HCT116 (cell line): Measurements from ENCODE around the gene OR10A5. TPM values are rescaled to one million over a fixed set of nuclear protein-coding genes. Genes with fewer than 3 reads are reported as not detected.

Source experiments
- ATAC-seq: fragments of 200-7000 bp; cut with Tn5 transposase; 2 replicates; pipeline ENCODE4 v1.9.1; 2020; ENCODE audit warnings: mild to moderate bottlenecking, moderate library complexity
- BruUV-seq: library from RNA; stranded (reverse); fragments of 400-500 nt; replicated peaks from 2 replicates; lab custom pipeline; 2021; lab: Mats Ljungman, UMichigan
- CTCF ChIA-PET: fragments of 300-600 bp; sonication (Branson Sonifier 250); formaldehyde crosslinking; loops from one replicate; lab custom pipeline; 2021; ENCODE audit warnings: antibody characterized with exemption; lab: Charles Lee
- POLR2A ChIA-PET: fragments of 300-600, 350-600 bp; sonication (Branson Sonifier 250); formaldehyde crosslinking; loops from one replicate; lab custom pipeline; 2021; ENCODE audit warnings: antibody characterized with exemption; lab: Charles Lee
- RAD21 ChIA-PET, 2 experiments: fragments of 300-600 bp; sonication (Branson Sonifier 250); formaldehyde crosslinking; loops; one replicate each; lab custom pipeline; 2023; ENCODE audit warnings: low total read pairs in 2 of 2; ENCODE audit not compliant: uncharacterized antibody in 2 of 2, unreplicated experiment in 2 of 2, low non-redundant PET in 1 of 2; lab: Charles Lee
- DNase-seq: peaks from one replicate; pipeline ENCODE4 v3.0.0-alpha.2; 2010; ENCODE audit warnings: low read depth, low spot score
- H2AFZ ChIP-seq: fragments of 200-600 bp; shearing (Covaris generic), sonication (generic); 2 replicates; pipeline ENCODE4 v1.6.1; 2017; ENCODE audit warnings: low read depth, mixed run types, mixed read lengths, antibody characterized with exemption, low read length; ENCODE audit not compliant: poor library complexity, severe bottlenecking
- H3K27ac ChIP-seq: 2 replicates; pipeline ENCODE4 v1.5.1; 2012; ENCODE audit warnings: low read depth, low read length
- H3K27me3 ChIP-seq: fragments of 200-600 bp; sonication (generic); 2 replicates; pipeline ENCODE4 v1.6.1; 2016; ENCODE audit warnings: mixed run types, low read length, mixed read lengths; ENCODE audit not compliant: insufficient read depth
- H3K36me3 ChIP-seq, 2 experiments: fragments of 200-500 bp in 1 of 2; fragments of 200-600 bp in 1 of 2; sonication (Bioruptor generic) in 1 of 2; sonication (generic) in 1 of 2; 2 replicates each; pipeline versions ENCODE4 v1.5.1 to v1.6.1; 2014 to 2016; ENCODE audit warnings: low read length in 2 of 2, inconsistent platforms in 1 of 2, mixed read lengths in 1 of 2, mixed run types in 1 of 2; ENCODE audit not compliant: insufficient read depth in 2 of 2, control insufficient read depth in 1 of 2
- H3K4me1 ChIP-seq, 2 experiments: fragments of 200-600 bp in 1 of 2; sonication (generic) in 1 of 2; 2 replicates each; pipeline versions ENCODE4 v1.5.1 to v1.6.1; 2012 to 2017; ENCODE audit warnings: low read length in 2 of 2, inconsistent platforms in 1 of 2, mild to moderate bottlenecking in 1 of 2, mixed read lengths in 1 of 2, mixed run types in 1 of 2, moderate library complexity in 1 of 2; ENCODE audit not compliant: insufficient read depth in 2 of 2, control insufficient read depth in 1 of 2
- H3K4me2 ChIP-seq: fragments of 200-600 bp; sonication (generic); 2 replicates; pipeline ENCODE4 v1.6.1; 2017; ENCODE audit warnings: mixed run types, low read length, mixed read lengths
- H3K4me3 ChIP-seq, 2 experiments: fragments of 200-600 bp in 1 of 2; sonication (generic) in 1 of 2; replicated peaks in 1 of 2; 2 replicates each; pipeline ENCODE4 v1.5.1; 2011 to 2016; ENCODE audit warnings: low read length in 2 of 2, control low read depth in 1 of 2, low read depth in 1 of 2, mild to moderate bottlenecking in 1 of 2, mixed read lengths in 1 of 2, mixed run types in 1 of 2
- H3K79me2 ChIP-seq: fragments of 200-600 bp; sonication (generic); 2 replicates; pipeline ENCODE4 v1.6.1; 2017; ENCODE audit warnings: mild to moderate bottlenecking, mixed run types, low read length, moderate library complexity, mixed read lengths; ENCODE audit not compliant: insufficient read depth
- H3K9ac ChIP-seq: fragments of 200-600 bp; sonication (generic); 2 replicates; pipeline ENCODE4 v1.6.1; 2016; ENCODE audit warnings: low read length, mixed read lengths
- H3K9me2 ChIP-seq: fragments of 200-600 bp; sonication (generic), shearing (Covaris generic); 2 replicates; pipeline ENCODE4 v1.6.1; 2017; ENCODE audit warnings: mixed run types, mild to moderate bottlenecking, moderate library complexity; ENCODE audit not compliant: insufficient read depth
- H3K9me3 ChIP-seq, 2 experiments: fragments of 200-500 bp in 1 of 2; fragments of 200-600 bp in 1 of 2; sonication (Bioruptor generic) in 1 of 2; sonication (generic) in 1 of 2; 2 replicates each; pipeline ENCODE4 v1.6.1; 2014 to 2017; ENCODE audit warnings: low read length in 2 of 2, mixed read lengths in 2 of 2, inconsistent platforms in 1 of 2, low read depth in 1 of 2, mild to moderate bottlenecking in 1 of 2, mixed run types in 1 of 2, moderate library complexity in 1 of 2; ENCODE audit not compliant: control insufficient read depth in 1 of 2, insufficient read depth in 1 of 2
- H4K20me1 ChIP-seq: fragments of 200-600 bp; sonication (generic), shearing (Covaris generic); 2 replicates; pipeline ENCODE4 v1.6.1; 2017; ENCODE audit warnings: mixed run types, mild to moderate bottlenecking, moderate library complexity; ENCODE audit not compliant: insufficient read depth
- CBX3 ChIP-seq: IDR thresholded peaks from 2 replicates; pipeline ENCODE4 v1.6.1; 2012; ENCODE audit warnings: low read depth
- CEBPB ChIP-seq: IDR thresholded peaks from 2 replicates; pipeline ENCODE4 v1.6.1; 2012; ENCODE audit warnings: low read depth
- ELF1 ChIP-seq: IDR thresholded peaks from 2 replicates; pipeline ENCODE4 v1.6.1; 2012; ENCODE audit warnings: low read depth, borderline replicate concordance
- EZH2 ChIP-seq: fragments of 200-600 bp; sonication (generic); IDR thresholded peaks from 2 replicates; pipeline ENCODE4 v1.6.1; 2017; ENCODE audit warnings: antibody characterized with exemption, mixed run types
- EZH2phosphoT487 ChIP-seq: fragments of 200-600 bp; IDR thresholded peaks from 2 replicates; pipeline ENCODE4 v1.6.1; 2018; ENCODE audit warnings: antibody characterized with exemption, borderline replicate concordance
- FOSL1 ChIP-seq: IDR thresholded peaks from 2 replicates; pipeline ENCODE4 v1.6.1; 2012; ENCODE audit warnings: low read depth
- JUND ChIP-seq: IDR thresholded peaks from 2 replicates; pipeline ENCODE4 v1.6.1; 2012
- POLR2A ChIP-seq: IDR thresholded peaks from 2 replicates; pipeline ENCODE4 v1.7.0; 2011; ENCODE audit warnings: borderline replicate concordance; ENCODE audit not compliant: insufficient read depth, insufficient read length; ENCODE audit errors: extremely low read depth
- POLR2AphosphoS5 ChIP-seq: IDR thresholded peaks from 2 replicates; pipeline ENCODE4 v1.6.1; 2011; ENCODE audit warnings: mild to moderate bottlenecking, low read depth, low read length, moderate library complexity
- RAD21 ChIP-seq: IDR thresholded peaks from 2 replicates; pipeline ENCODE4 v1.6.1; 2012; ENCODE audit warnings: low read depth, mild to moderate bottlenecking
- SIN3A ChIP-seq: IDR thresholded peaks from 2 replicates; pipeline ENCODE4 v1.6.1; 2012; ENCODE audit warnings: low read depth
- SP1 ChIP-seq: IDR thresholded peaks from 2 replicates; pipeline ENCODE4 v1.6.1; 2012; ENCODE audit warnings: low read depth
- SRF ChIP-seq: IDR thresholded peaks from 2 replicates; pipeline ENCODE4 v1.6.1; 2012; ENCODE audit warnings: low read depth
- TCF7L2 ChIP-seq: IDR thresholded peaks from 2 replicates; pipeline ENCODE4 v1.7.0; 2011; ENCODE audit warnings: borderline replicate concordance, inconsistent platforms; ENCODE audit not compliant: insufficient read depth, insufficient read length; ENCODE audit errors: extremely low read depth
- YY1 ChIP-seq: IDR thresholded peaks from 2 replicates; pipeline ENCODE4 v1.6.1; 2011; ENCODE audit warnings: low read length, low read depth, moderate library complexity, mild to moderate bottlenecking; ENCODE audit not compliant: insufficient replicate concordance; ENCODE audit errors: extremely low read depth
- ZFX ChIP-seq: fragments of 450-650 bp; IDR thresholded peaks from 2 replicates; pipeline ENCODE4 v1.6.1; 2017
- ZNF274 ChIP-seq: fragments of 200-500 bp; sonication (Bioruptor generic); IDR thresholded peaks from 2 replicates; pipeline ENCODE4 v1.6.1; 2014; ENCODE audit warnings: mild to moderate bottlenecking, low read depth, low read length, inconsistent platforms
- intact Hi-C: fragments of 100-400 bp; cut with micrococcal nuclease; formaldehyde crosslinking; loops from 2 replicates; pipeline ENCODE4 v1.10.0; 2022
- total RNA-seq: library from RNA; stranded (reverse); gene quantifications from one replicate; pipeline ENCODE4 v1.2.1, GENCODE V29; 2021; ENCODE audit not compliant: unreplicated experiment
- TF ChIP-seq, protein P1 (sequence below): IDR thresholded peaks from 2 replicates; pipeline ENCODE4 v1.6.1; 2012
- TF ChIP-seq, protein P2 (sequence below): IDR thresholded peaks from 2 replicates; pipeline ENCODE4 v1.6.1; 2011; ENCODE audit warnings: mild to moderate bottlenecking, low read length, moderate library complexity; ENCODE audit not compliant: insufficient replicate concordance; ENCODE audit errors: extremely low read depth

The OR10A5 gene
- total RNA-seq, 1 experiment from 2014 or later: not detected

DNA sequence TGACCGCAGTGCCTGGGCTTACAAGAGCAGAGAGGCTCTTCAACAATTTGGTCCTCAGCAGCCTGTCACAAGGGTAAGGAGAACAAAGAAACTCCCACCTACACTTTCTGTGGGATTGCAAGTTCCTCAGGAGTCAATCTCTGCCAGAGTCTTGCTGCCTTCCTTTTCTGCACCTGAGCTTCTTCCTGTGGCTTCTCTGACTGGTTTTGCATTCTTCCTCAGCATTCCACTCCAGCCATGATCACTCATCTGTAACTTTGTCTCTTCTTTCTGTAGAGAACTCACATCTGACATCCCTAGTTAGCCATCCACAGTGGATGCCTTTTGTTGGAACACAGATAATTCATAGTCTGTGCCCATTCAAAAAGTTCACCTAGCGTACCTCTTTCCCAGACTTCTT, 31.8 kb upstream of the OR10A5 start:
- no peaks in the 10 kb centered on the region for H4K20me1 ChIP-seq
- no peaks in the 10 kb centered on the region for H3K9me2 ChIP-seq
- BruUV-seq: no TSS peak
- ChIA-PET CTCF (no interaction called here), POLR2A (no interaction called here), RAD21 (no interaction called here)
- H3K27ac ChIP-seq: no peak overlapping the region
- H3K9ac ChIP-seq: no peak overlapping the region
- peaks cover 3% of the 10 kb centered on the region for H3K27me3 ChIP-seq
- H3K36me3 ChIP-seq: no peaks in the 10 kb centered on the region
- H3K4me3 ChIP-seq: no peak overlapping the region
- H3K4me2 ChIP-seq: no peak overlapping the region
- no peak overlapping the region for H2AFZ ChIP-seq
- H3K4me1 ChIP-seq: no peaks in the 10 kb centered on the region
- ATAC-seq (no peak), DNase-seq (no peak)
- TF ChIP-seq ELF1 (no peak), EZH2phosphoT487 (no peak), CBX3 (no peak), CEBPB (no peak), YY1 (no peak), JUND (no peak), RAD21 (no peak), SIN3A (no peak), EZH2 (no peak), SRF (no peak), POLR2AphosphoS5 (no peak), FOSL1 (no peak), TCF7L2 (no peak), ZFX (no peak), POLR2A (no peak), ZNF274 (no peak), SP1 (no peak)
- TF ChIP-seq, protein P1, sequence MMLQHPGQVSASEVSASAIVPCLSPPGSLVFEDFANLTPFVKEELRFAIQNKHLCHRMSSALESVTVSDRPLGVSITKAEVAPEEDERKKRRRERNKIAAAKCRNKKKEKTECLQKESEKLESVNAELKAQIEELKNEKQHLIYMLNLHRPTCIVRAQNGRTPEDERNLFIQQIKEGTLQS: no peak
- TF ChIP-seq, protein P2, sequence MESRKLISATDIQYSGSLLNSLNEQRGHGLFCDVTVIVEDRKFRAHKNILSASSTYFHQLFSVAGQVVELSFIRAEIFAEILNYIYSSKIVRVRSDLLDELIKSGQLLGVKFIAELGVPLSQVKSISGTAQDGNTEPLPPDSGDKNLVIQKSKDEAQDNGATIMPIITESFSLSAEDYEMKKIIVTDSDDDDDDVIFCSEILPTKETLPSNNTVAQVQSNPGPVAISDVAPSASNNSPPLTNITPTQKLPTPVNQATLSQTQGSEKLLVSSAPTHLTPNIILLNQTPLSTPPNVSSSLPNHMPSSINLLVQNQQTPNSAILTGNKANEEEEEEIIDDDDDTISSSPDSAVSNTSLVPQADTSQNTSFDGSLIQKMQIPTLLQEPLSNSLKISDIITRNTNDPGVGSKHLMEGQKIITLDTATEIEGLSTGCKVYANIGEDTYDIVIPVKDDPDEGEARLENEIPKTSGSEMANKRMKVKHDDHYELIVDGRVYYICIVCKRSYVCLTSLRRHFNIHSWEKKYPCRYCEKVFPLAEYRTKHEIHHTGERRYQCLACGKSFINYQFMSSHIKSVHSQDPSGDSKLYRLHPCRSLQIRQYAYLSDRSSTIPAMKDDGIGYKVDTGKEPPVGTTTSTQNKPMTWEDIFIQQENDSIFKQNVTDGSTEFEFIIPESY: no peak
- no peaks in the 10 kb centered on the region for H3K79me2 ChIP-seq
- no peaks in the 10 kb centered on the region for H3K9me3 ChIP-seq
- intact Hi-C loops: loop anchor here (10.0 kb wide), 1 partner anchor 461 kb away; no protein-coding TSS in a partner anchor
